SK-N-SH treated with all-trans-retinoic acid at 6 μM for 48 hours (cell line): Measurements from ENCODE around the gene CNPY1.

Source experiments
- ATAC-seq: fragments of 200-7000 bp; cut with Tn5 transposase; 3 replicates; pipeline ENCODE4 v1.9.1; 2020; ENCODE audit warnings: mild to moderate bottlenecking, moderate library complexity
- ARNTL ChIP-seq: fragments of 450-650 bp; formaldehyde crosslinking; IDR thresholded peaks from 2 replicates; pipeline ENCODE4 v1.5.0; 2020; ENCODE audit warnings: low read depth, mild to moderate bottlenecking, moderate library complexity, borderline replicate concordance
- CREB5 ChIP-seq: fragments of 250-450 bp; sonication (Bioruptor Pico); IDR thresholded peaks from 2 replicates; pipeline ENCODE4 v1.5.1; 2020; ENCODE audit warnings: low read depth, mild to moderate bottlenecking, moderate library complexity
- CSDC2 ChIP-seq: fragments of 250-450 bp; sonication (Bioruptor Pico); IDR thresholded peaks from 2 replicates; pipeline ENCODE4 v1.5.0; 2020; ENCODE audit warnings: mild to moderate bottlenecking, moderate library complexity
- CSRNP3 ChIP-seq: fragments of 250-450 bp; sonication (Bioruptor Pico); IDR thresholded peaks from 2 replicates; pipeline ENCODE4 v1.5.1; 2021; ENCODE audit warnings: mild to moderate bottlenecking, moderate library complexity
- ISL1 ChIP-seq: fragments of 250-450 bp; sonication (Bioruptor Pico); IDR thresholded peaks from 2 replicates; pipeline ENCODE4 v2.1.2; 2022; ENCODE audit warnings: mild to moderate bottlenecking, moderate library complexity
- PATZ1 ChIP-seq: fragments of 250-450 bp; sonication (Bioruptor Pico); IDR thresholded peaks from 2 replicates; pipeline ENCODE4 v1.8.0; 2020; ENCODE audit warnings: mild to moderate bottlenecking, moderate library complexity, borderline replicate concordance
- PPARA ChIP-seq: fragments of 250-450 bp; sonication (Bioruptor Pico); IDR thresholded peaks from 2 replicates; pipeline ENCODE4 v1.5.0; 2020; ENCODE audit warnings: mild to moderate bottlenecking, borderline replicate concordance
- RARB ChIP-seq: fragments of 250-450 bp; sonication (Bioruptor Pico); IDR thresholded peaks from 2 replicates; pipeline ENCODE4 v1.8.0; 2021; ENCODE audit warnings: mild to moderate bottlenecking, moderate library complexity
- TCF4 ChIP-seq: fragments of 250-450 bp; sonication (Bioruptor Pico); IDR thresholded peaks from 2 replicates; pipeline ENCODE4 v1.8.0; 2021; ENCODE audit warnings: mild to moderate bottlenecking, moderate library complexity, borderline replicate concordance
- TOX ChIP-seq: fragments of 250-450 bp; sonication (Bioruptor Pico); IDR thresholded peaks from 2 replicates; pipeline ENCODE4 v1.8.0; 2021; ENCODE audit warnings: mild to moderate bottlenecking, moderate library complexity, borderline replicate concordance
- TSHZ2 ChIP-seq: fragments of 250-450 bp; sonication (Bioruptor Pico); IDR thresholded peaks from 2 replicates; pipeline ENCODE4 v1.5.0; 2020; ENCODE audit warnings: mild to moderate bottlenecking, moderate library complexity
- ZFP3 ChIP-seq: fragments of 250-450 bp; sonication (Bioruptor Pico); IDR thresholded peaks from 2 replicates; pipeline ENCODE4 v1.5.0; 2020; ENCODE audit warnings: mild to moderate bottlenecking, moderate library complexity
- ZNF70 ChIP-seq: fragments of 450-650 bp; formaldehyde crosslinking; IDR thresholded peaks from 2 replicates; pipeline ENCODE4 v1.5.0; 2020; ENCODE audit warnings: mild to moderate bottlenecking, moderate library complexity
- ZNF8 ChIP-seq: fragments of 450-650 bp; formaldehyde crosslinking; IDR thresholded peaks from 2 replicates; pipeline ENCODE4 v1.5.0; 2020; ENCODE audit warnings: mild to moderate bottlenecking, moderate library complexity

CNPY1 gene

GRCh38 chr7:155544485-155544884 is 1.9 kb downstream of the CNPY1 start:
- TF ChIP-seq ARNTL (no peak), RARB (CRISPR knock-in tag) (no peak), ZFP3 (CRISPR knock-in tag) (no peak), TOX (CRISPR knock-in tag) (no peak), CREB5 (no peak), CSRNP3 (no peak)
- ATAC-seq: no peak

- TF ChIP-seq TOX (CRISPR knock-in tag) (no peak), RARB (CRISPR knock-in tag) (no peak), TSHZ2 (CRISPR knock-in tag) (no peak), ZNF70 (peak; percentile 79)
- no peak for ATAC-seq
Observed at GRCh38 chr7:155543926-155544325, 2.4 kb downstream of the CNPY1 start.

- TF ChIP-seq RARB (CRISPR knock-in tag): no peak
- ATAC-seq: no peak
Observed at GRCh38 chr7:155543011-155543876, 3.1 kb downstream of the CNPY1 start.

- no peak for ATAC-seq
- TF ChIP-seq CSDC2 (CRISPR knock-in tag) (no peak), ISL1 (no peak), RARB (CRISPR knock-in tag) (no peak), ZFP3 (CRISPR knock-in tag) (no peak), PPARA (CRISPR knock-in tag) (no peak)
Observed at GRCh38 chr7:155541986-155542675, 4.2 kb downstream of the CNPY1 start.

GRCh38 chr7:155540553-155540952 is 5.8 kb downstream of the CNPY1 start:
- TF ChIP-seq RARB (CRISPR knock-in tag) (no peak), TSHZ2 (CRISPR knock-in tag) (no peak), PATZ1 (CRISPR knock-in tag) (no peak), ZNF8 (CRISPR knock-in tag) (no peak), TCF4 (no peak)
- no peak for ATAC-seq
